NCI-H774 (cell line): Measurements from ENCODE around the gene MLLT11.
A peak's percentile ranks its signal among the peaks of the same experiment; 100 is the strongest.
"Not testable (repeated sequence)": the region's sequence is repeated elsewhere in the genome, so short reads cannot be mapped to it uniquely, and the experiment has no call there.

Experiments used
- DNase-seq: peaks from one replicate; lab custom pipeline; 2025; lab: John Stamatoyannopoulos, UW

Gene MLLT11

DNA sequence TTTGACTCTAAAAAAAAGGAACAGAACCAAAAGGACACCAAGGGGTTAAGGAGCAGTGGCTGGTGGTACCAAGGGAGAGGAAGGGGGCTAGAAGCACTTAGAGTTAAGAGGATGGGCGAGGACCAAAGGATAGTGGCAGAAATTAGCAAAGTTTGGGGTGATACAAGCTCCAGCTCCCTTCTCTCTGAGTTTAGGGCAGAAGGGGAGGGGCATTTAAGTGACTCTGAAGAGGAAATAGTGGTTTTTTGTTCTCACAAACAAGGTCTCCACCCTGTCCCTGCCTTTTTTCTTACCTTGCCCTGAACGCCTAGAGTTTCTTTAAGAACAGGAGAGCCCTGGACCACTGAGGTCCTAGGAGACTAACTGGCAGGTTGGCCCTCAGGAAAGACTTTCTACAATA lies 4.0 kb upstream of the MLLT11 start:
- DNase-seq, result no peak

DNA sequence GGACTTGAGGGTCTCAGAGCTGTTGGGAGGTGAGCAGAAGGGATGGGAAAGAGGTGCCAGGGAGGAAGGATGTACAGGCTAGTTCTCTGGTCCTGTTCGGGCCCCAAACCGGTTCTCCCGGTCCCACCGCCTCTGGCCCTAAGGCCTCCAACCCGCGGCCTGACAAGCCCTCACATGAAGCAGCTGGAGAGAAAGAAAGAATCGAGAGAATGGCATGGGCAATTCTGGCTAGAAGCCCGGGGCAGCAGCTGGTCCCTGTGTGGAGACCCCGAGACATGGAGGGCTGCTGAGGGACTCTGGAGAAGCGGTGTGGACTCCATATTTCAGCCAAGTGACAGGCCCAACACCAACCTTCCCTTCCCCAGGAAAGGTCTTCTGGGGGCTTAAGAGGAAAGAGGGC lies 1.5 kb upstream of the MLLT11 start:
- no peak for DNase-seq

DNA sequence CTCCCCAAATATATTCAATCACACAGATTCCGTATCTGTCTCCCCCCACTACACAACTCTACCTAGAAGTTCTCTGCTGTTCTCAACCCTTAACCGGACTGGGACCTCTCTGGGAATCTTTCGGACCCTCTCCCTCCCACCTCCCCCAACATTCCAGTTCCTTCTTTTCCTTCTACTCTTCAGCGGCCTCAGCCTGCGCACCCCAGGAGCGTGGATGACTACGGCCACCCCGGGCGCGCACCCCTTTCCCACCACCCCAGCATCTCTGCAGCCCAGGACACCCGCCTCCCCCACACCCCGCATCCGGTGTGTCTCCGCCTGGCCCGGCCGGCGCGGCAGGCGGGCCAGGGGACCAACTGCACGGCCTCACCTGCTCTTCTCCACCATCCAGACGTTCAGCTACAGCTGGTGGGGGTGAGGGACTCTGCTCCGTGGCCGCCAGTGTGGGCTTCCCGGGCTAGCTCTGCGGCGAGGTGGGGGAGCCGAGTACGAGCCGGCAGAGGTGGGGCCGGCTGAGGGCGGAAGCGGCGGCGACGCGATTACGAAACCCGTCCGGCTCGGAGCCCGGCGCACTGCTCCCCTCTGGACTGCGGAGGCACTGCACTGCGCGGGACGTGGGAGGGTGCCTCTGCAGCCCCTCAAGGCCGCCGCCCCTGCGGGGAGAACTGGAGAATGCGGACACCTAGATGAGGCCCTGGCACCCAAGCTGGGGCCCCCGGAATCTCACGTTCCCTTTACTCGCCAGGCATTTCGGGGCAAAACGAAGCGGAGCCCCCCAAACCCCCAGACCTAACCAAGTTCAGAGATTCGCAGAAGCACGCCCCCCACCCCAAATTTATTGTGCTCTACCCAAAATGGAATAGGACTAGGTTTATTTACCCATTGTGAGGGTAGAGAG lies 839 bp upstream of the MLLT11 start, which contains the start of gene CDC42SE1:
Gene CDC42SE1, minus strand, starts transcription at position 514 of the 898 bp plus-strand sequence. CDS start 3,892 bp downstream, outside the sequence.
- DNase-seq, result peak; percentile 72

DNA sequence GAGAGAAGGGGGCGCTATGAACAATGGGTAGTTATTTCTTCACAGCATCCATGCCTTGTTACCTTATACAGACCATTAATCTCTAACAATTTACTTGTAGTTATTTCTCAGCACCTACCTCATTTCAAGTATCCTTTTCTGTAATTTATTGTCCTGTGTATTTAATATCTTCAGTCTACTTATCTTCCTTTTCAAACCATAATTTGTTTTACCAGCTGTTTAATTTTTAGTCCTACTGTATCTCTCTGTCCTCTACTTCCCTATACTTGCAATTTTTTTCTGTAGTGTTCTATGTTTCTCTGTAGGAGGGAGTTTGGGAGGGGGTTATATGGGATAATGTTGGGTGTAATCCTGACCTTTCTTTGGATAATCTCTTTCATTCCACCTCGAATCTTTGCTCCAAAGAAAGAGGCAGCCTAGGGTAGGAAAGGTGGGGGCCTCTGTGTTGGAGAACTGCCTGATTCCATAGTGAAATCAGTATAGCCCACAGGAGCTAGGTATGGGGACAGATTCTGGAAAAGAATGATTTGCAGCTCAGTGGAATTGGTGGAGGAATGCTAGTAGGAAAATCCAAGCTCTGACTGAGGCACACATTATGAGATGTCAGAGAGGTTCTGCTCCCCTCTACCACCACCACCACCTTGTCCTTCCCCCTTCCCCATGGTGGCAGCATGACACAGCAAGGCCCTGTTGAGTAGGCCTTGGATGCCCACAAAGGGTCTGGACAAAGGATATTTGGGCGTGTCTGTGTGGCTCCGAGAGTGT lies 642 bp downstream of the MLLT11 start:
- DNase-seq, result peak; percentile 39

DNA sequence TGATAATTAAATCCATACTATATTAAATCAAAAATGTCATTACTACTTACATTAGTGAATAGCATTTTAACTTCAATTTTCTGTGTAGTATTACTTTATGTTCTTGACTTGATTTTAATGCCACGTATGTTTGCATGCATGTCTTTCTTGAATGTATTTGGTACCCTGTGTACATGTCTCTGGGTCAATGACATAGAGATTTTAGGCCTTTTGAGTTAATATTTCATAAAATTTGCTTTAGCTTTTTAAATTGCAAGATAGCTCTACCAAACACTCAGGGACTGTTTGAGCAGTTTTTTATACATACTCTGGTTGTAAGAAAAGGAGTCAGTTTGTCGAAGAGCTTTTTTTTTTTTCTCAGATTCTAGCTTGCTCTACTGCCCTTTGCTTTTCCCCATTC lies 1.5 kb downstream of the MLLT11 start:
- no peak for DNase-seq

DNA sequence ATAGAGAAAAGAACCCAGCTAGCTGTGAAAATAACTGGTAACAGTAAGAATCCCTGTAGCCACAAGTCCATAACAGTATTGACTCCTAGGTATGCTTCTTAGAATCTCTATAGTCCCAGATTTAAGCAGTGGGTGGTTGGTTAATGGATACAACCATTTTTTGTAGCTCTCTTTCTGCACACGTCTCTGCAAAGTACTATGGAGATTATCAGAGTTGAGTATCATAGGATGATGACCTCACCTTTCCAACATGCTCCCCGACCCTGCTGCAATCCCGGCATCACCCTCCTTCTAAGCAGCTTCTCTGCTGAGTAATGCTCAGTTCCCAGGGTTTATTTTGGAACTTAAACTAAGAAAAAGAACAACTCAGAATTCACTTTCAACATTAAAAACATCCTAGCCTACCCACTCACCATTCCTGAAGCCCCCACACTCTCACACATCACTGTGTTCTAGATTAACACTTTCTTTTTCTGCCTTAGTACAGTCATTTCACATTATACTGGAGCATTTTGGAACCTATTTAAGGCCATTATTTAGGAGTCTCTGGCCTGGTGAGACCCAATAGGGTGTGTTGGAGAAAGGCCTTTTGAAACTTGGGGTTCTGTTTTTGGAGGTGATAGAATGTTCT lies 2.7 kb downstream of the MLLT11 start:
- no peak for DNase-seq

DNA sequence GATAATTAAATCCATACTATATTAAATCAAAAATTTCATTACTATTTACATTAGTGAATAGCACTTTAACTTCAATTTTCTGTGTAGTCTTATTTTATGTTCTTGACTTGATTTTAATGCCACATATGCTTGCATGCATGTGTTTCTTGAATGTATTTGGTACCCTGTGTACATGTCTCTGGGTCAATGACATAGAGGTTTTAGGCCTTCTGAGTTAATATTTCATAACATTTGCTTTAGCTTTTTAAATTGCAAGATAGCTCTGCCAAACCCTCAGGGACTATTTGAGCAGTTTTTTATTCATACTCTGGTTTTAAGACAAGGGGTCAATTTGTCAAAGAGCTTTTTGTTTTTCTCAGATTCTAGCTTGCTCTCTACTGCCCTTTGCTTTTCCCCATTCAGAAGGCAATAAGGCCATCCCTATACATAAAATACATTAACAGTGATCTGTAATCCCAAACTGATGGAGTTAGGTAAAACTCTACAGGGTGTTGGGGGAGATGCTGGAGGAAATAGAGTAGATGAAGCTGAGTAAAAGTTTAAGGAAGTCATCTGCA lies 5.0 kb downstream of the MLLT11 start:
- no peak for DNase-seq

DNA sequence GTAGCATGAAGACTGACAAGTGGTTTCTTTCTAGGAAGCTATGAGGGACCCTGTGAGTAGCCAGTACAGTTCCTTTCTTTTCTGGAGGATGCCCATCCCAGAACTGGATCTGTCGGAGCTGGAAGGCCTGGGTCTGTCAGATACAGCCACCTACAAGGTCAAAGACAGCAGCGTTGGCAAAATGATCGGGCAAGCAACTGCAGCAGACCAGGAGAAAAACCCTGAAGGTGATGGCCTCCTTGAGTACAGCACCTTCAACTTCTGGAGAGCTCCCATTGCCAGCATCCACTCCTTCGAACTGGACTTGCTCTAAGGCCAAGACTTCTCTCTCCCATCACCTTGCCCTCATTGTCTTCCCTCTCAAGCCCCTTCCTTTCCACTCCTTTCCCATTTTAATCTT lies 7.0 kb downstream of the MLLT11 start:
- no peak for DNase-seq

DNA sequence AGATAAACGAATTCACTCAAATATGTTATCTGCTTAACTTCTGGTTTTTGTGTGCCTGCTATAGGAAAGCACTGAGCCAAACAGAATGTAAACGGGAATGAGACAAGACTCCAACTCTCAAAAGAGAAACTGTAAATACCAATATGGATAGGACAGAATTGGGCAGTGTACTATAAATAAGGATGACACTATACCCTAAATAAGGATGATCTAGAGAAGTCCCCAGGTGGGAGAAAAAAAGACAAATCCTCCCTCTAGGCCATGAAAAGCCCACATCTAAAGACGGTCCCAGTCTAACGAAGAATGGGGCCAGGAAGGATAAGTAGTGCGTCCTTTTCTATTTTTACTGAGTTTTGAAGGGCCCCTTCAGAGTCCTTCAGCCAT lies 8.9 kb downstream of the MLLT11 start:
- no peak for DNase-seq

DNA sequence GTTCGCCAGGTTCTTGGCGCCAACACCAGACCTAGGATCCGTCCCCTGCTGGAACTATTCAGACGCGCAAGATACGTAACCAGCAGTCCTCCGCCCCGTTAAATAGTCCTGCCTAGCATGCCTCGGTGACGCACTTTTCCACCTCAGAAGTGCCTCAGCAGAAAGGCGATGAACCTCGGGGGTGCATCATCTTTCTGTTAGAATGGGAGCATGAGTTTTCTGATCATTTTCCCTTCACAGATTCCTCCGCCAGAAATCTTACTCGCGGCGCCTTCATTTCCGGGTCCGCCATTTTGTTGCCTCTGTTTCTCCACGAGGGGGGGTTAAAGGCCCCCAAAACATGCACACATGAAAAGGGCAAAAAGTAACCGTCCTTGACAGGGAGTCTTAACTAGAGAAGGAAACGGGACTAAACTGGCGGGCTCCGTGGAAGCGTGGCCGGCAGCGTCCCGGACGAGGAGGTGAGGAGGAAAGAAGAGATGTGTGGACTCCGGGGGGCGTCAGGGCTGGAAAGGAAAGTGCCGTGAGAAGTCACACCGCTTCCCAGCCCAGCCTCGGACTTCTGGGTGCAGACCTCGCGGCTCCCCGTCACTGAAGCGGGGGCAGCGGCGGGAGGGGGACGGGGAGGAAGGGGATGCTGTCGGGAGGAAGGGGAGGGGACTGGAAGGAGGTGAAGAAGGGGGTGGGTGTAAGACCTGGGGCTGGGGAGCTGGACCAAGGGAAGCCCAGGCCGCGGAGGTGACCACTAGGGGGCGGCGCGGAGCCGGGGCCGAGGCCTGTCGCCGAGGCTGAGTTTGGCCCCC lies 10.5 kb downstream of the MLLT11 start, which contains the start of gene GABPB2:
Gene GABPB2, plus strand, starts transcription at position 288 of the 803 bp plus-strand sequence. CDS start 17,429 bp downstream, outside the sequence.
- DNase-seq, result peak; percentile 91

DNA sequence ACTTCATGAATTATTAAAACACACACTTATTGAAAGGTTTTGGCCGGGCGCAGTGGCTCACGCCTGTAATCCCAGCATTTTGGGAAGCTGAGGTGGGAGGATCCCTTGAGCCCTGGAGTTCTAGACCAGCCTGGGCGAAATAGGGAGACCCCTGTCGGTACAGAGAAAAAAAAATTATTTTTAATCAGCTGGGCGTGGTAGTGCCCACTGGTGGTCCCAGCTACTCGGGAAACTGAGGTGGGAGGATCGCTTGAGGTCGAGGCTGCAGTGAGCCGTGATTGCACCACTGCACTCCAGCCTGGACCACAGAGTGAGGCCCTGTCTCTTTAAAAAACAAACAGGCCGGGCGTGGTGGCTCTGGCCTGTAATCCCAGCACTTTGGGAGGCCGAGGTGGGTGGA lies 12.0 kb downstream of the MLLT11 start:
- DNase-seq, result no peak

DNA sequence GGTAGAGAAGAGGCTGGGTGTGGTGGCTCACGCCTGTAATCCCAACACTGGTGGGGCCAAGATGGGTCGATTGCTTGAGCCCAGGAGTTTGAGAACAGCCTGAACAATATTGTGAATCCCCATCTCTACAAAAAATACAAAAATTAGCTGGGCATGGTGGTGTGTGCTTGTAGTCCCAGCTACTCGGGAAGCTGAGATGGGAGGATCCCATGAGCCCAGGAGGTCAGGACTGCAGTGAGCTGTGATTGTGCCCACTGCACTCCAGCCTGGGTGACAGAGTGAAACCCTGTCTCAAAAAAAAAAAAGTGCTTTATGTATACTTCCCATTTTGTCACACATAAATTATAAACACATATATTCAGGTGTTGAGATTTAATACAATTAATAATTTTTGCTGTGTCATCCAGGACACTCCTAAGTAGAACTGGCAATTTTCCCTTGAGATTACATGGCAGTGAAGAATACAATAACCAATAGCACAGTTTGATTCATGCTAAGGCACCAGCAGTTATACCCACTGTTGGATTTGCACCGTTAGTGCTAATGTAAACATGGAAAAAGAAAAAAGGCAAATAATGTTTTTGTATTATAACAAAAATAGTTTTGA lies 25.9 kb downstream of the MLLT11 start:
- DNase-seq, result no peak

DNA sequence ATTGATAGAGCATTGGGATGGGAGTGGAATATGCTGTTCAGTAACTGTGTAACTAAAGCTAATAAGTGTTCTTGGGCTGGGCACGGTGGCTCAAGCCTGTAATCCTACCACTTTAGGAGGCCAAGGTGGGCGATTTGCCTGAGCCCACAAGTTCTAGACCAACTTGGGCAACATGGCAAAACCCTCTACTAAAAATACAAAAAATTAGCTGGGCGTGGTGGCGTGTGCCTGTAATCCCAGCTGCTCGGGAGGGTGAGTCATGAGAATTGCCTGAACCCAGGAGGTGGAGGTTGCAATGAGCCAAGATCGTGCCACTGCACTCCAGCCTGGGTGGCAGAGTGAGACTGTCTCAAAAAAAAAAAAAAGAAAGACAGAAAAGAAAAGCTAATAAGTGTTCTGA lies 37.2 kb downstream of the MLLT11 start:
- DNase-seq, result not testable (repeated sequence)

DNA sequence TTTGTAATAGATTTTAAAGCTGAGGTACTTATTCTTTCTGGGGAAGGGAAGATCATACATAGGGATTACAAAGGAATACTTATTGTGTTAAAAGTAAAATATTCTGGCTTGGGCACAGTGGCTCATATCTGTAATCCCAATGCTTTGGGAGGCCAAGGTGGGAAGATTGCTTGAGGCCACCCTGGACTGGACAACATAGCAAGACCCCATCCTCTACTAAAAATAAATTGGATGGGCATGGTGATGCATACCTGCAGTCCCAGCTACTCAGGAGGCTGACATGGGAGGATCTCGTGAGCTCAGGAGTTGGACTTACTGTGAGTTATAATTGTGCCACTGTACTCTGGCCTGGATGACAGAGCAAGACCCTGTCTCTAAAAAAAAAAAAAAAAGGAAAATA lies 37.9 kb downstream of the MLLT11 start:
- DNase-seq, result no peak

DNA sequence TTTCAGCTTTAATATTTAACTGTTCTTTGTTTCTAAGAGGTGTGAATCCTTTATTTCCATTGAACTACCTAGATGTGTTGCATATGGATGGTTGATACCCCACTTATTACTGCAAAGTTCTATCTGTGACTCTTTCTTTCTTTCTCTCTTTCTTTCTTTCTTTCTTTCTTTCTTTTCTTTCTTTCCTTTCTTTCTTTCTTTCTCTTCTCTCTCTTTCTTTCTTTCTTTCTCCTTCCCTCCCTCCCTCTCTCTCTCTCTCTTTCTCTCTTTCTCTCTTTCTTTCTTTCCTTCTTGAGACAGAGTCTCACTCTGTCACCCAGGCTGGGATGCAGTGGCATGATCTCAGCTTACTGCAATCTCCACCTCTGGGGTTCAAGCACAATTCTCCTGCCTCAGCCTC lies 44.4 kb downstream of the MLLT11 start:
- DNase-seq, result no peak

DNA sequence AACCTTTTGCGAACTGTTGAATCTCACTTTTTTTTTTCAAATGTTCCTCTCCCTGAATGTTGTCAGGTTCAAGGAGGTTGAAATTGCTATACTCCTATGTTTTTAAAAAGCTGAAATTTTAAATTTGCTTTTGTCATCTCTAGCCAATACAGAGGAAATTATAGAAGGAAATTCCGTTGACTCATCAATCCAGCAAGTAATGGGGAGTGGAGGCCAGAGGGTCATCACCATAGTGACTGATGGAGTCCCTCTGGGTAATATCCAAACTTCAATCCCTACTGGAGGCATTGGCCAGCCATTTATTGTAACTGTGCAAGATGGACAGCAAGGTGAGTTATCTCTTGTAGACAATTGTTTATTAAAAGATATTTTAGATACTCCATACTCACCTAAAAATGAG lies 46.7 kb downstream of the MLLT11 start:
- no peak for DNase-seq

DNA sequence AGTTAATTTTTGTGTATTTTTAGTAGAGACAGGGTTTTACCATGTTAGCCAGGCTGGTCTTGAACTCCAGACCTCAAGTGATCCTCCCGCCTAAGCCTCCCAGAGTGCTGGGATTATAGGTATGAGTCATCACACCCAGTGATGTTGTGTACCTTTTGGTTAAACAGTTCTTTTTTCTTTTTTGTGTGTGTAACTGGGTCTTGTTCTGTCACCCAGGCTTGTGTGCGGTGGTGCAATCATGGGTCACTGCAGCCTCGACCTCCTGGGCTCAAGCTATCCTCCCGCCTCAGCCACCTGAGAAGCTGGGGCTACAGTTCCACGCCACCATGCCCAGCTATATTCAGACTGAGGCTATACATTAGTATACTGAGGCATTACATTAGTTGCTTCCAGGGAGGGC lies 48.1 kb downstream of the MLLT11 start:
- no peak for DNase-seq

DNA sequence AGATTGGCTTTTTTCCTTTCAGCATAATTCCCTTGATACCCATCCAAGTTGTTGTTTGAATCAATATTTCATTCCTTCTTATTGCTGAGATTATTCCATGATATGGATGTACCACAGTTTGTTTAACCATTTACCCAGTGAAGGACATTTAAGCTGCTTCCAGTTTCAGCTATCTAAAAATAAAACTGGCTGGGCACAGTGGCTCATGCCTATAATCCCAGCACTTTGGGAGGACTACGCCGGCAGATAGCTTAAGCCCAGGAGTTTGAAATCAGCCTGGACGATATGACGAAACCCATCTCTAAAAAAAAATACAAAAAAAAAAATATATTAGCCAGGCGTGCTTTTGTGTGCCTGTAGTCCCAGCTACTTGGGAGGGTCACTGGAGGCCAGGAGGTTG lies 53.7 kb downstream of the MLLT11 start:
- no peak for DNase-seq
